HEK293 (cell line): ENCODE measurements around the gene DKK2.

Experiments used
- PRDM1 ChIP-seq: fragments of 450-650 bp; formaldehyde crosslinking; IDR thresholded peaks from 2 replicates; pipeline ENCODE4; 2016; ENCODE audit warnings: missing biosample characterization, missing genetic modification characterization
- SALL2 ChIP-seq: fragments of 450-650 bp; formaldehyde crosslinking; IDR thresholded peaks from 2 replicates; pipeline ENCODE4 v1.5.0; 2017; ENCODE audit warnings: missing biosample characterization, mild to moderate bottlenecking, missing genetic modification characterization, borderline replicate concordance
- YY1 ChIP-seq: fragments of 450-650 bp; formaldehyde crosslinking; IDR thresholded peaks from 2 replicates; pipeline ENCODE4 v1.5.1; 2018; ENCODE audit warnings: missing biosample characterization, missing genetic modification characterization
- ZBTB8A ChIP-seq: fragments of 450-650 bp; formaldehyde crosslinking; IDR thresholded peaks from 2 replicates; pipeline ENCODE4 v1.5.1; 2016; ENCODE audit warnings: missing biosample characterization, missing genetic modification characterization
- ZNF239 ChIP-seq: fragments of 450-650 bp; formaldehyde crosslinking; IDR thresholded peaks from 2 replicates; pipeline ENCODE4 v1.5.1; 2016; ENCODE audit warnings: missing biosample characterization, missing genetic modification characterization
- ZNF292 ChIP-seq: fragments of 450-650 bp; formaldehyde crosslinking; IDR thresholded peaks from 2 replicates; pipeline ENCODE4 v1.5.1; 2016; ENCODE audit warnings: low read depth, missing biosample characterization, missing genetic modification characterization, borderline replicate concordance
- ZNF660 ChIP-seq: fragments of 450-650 bp; IDR thresholded peaks from 2 replicates; pipeline ENCODE4 v1.5.1; 2018; ENCODE audit warnings: missing biosample characterization, mild to moderate bottlenecking, missing genetic modification characterization
- ZNF670 ChIP-seq: fragments of 450-650 bp; formaldehyde crosslinking; IDR thresholded peaks from 2 replicates; pipeline ENCODE4 v1.5.1; 2016; ENCODE audit warnings: missing biosample characterization, missing genetic modification characterization, low read depth
- ZNF830 ChIP-seq: fragments of 450-650 bp; IDR thresholded peaks from 2 replicates; pipeline ENCODE4 v1.5.0; 2018; ENCODE audit warnings: missing biosample characterization, missing genetic modification characterization, low read depth, mild to moderate bottlenecking, moderate library complexity
- TF ChIP-seq, protein P1 (sequence below): fragments of 450-650 bp; formaldehyde crosslinking; IDR thresholded peaks from 2 replicates; pipeline ENCODE4 v1.5.1; 2016; ENCODE audit warnings: missing biosample characterization, missing genetic modification characterization
- TF ChIP-seq, protein P2 (sequence below): sonication (generic); formaldehyde crosslinking; IDR thresholded peaks from 2 replicates; pipeline ENCODE4 v1.8.1; 2022; ENCODE audit warnings: mild to moderate bottlenecking, moderate library complexity, missing genetic modification reagents
- TF ChIP-seq, protein P3 (sequence below): fragments of 450-650 bp; formaldehyde crosslinking; IDR thresholded peaks from 2 replicates; pipeline ENCODE4 v1.5.1; 2016; ENCODE audit warnings: missing biosample characterization, missing genetic modification characterization
- TF ChIP-seq, protein P4 (sequence below): fragments of 450-650 bp; IDR thresholded peaks from 2 replicates; pipeline ENCODE4 v1.5.1; 2018; ENCODE audit warnings: missing biosample characterization, mild to moderate bottlenecking, missing genetic modification characterization

DNA sequence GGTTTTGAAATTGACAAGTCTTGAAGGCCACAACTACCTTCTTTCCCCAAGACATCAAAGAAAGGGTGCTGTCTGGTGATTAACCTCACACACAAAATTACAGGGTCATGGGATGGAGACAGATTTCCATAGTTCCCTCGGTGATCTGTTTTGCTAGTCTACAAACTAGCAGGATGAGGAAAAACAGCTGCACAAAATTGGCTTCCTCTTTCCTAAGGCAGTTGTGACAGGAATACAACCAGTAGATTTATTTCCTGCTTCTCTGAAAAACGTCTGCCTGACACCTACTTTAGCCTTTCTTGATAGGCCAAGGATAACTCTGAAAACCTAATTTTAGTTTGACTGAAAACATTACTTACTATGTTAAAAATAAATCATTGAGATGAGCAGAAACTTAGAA, 39.6 kb downstream of the DKK2 start:
- TF ChIP-seq, protein P1, sequence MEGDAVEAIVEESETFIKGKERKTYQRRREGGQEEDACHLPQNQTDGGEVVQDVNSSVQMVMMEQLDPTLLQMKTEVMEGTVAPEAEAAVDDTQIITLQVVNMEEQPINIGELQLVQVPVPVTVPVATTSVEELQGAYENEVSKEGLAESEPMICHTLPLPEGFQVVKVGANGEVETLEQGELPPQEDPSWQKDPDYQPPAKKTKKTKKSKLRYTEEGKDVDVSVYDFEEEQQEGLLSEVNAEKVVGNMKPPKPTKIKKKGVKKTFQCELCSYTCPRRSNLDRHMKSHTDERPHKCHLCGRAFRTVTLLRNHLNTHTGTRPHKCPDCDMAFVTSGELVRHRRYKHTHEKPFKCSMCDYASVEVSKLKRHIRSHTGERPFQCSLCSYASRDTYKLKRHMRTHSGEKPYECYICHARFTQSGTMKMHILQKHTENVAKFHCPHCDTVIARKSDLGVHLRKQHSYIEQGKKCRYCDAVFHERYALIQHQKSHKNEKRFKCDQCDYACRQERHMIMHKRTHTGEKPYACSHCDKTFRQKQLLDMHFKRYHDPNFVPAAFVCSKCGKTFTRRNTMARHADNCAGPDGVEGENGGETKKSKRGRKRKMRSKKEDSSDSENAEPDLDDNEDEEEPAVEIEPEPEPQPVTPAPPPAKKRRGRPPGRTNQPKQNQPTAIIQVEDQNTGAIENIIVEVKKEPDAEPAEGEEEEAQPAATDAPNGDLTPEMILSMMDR (tag by site-specific recombination): no peak
- TF ChIP-seq SALL2 (tag by site-specific recombination) (no peak), PRDM1 (no peak), YY1 (tag by site-specific recombination) (no peak), ZNF292 (tag by site-specific recombination) (no peak), ZNF830 (tag by site-specific recombination) (no peak), ZNF670 (no peak), ZNF239 (tag by site-specific recombination) (no peak), ZNF660 (tag by site-specific recombination) (no peak), ZBTB8A (tag by site-specific recombination) (no peak)
- TF ChIP-seq, protein P2, sequence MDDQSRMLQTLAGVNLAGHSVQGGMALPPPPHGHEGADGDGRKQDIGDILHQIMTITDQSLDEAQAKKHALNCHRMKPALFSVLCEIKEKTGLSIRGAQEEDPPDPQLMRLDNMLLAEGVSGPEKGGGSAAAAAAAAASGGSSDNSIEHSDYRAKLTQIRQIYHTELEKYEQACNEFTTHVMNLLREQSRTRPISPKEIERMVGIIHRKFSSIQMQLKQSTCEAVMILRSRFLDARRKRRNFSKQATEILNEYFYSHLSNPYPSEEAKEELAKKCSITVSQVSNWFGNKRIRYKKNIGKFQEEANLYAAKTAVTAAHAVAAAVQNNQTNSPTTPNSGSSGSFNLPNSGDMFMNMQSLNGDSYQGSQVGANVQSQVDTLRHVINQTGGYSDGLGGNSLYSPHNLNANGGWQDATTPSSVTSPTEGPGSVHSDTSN: no peak
- TF ChIP-seq, protein P3, sequence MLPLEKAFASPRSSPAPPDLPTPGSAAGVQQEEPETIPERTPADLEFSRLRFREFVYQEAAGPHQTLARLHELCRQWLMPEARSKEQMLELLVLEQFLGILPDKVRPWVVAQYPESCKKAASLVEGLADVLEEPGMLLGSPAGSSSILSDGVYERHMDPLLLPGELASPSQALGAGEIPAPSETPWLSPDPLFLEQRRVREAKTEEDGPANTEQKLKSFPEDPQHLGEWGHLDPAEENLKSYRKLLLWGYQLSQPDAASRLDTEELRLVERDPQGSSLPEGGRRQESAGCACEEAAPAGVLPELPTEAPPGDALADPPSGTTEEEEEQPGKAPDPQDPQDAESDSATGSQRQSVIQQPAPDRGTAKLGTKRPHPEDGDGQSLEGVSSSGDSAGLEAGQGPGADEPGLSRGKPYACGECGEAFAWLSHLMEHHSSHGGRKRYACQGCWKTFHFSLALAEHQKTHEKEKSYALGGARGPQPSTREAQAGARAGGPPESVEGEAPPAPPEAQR (tag by site-specific recombination): no peak
- TF ChIP-seq, protein P4, sequence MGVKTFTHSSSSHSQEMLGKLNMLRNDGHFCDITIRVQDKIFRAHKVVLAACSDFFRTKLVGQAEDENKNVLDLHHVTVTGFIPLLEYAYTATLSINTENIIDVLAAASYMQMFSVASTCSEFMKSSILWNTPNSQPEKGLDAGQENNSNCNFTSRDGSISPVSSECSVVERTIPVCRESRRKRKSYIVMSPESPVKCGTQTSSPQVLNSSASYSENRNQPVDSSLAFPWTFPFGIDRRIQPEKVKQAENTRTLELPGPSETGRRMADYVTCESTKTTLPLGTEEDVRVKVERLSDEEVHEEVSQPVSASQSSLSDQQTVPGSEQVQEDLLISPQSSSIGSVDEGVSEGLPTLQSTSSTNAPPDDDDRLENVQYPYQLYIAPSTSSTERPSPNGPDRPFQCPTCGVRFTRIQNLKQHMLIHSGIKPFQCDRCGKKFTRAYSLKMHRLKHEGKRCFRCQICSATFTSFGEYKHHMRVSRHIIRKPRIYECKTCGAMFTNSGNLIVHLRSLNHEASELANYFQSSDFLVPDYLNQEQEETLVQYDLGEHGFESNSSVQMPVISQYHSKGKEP (tag by site-specific recombination): no peak
